ENCODE measurements around the gene HSPA9.

HSPA9 gene

GRCh38 chr5:138605254-138605972 is 30.2 kb upstream of the HSPA9 start:
- Histone ChIP-seq H3K27ac (ENCODE audit: low read depth, low read length) (no peak overlapping the region), H3K79me2 (ENCODE audit: control insufficient read depth, insufficient read depth, low read length, unreplicated experiment) (no peaks in the 10 kb centered on the region), H2AFZ (ENCODE audit: low read length, unreplicated experiment) (no peak overlapping the region), H3K4me1 (ENCODE audit: control insufficient read depth, insufficient read depth, low read length, unreplicated experiment) (peaks cover 2% of the 10 kb centered on the region), H3K27me3 (ENCODE audit: insufficient read depth, low read length) (peaks cover 12% of the 10 kb centered on the region; the same call in 1 of the 2 replicates), H3K4me3 (ENCODE audit: low read depth, low read length) (no peak overlapping the region), H3K36me3 (ENCODE audit: insufficient read depth, low read length) (no peaks in the 10 kb centered on the region)

- Histone ChIP-seq H3K4me3 (ENCODE audit: low read depth, low read length) (no peak overlapping the region), H3K27me3 (ENCODE audit: insufficient read depth, low read length) (peaks cover 12% of the 10 kb centered on the region; the same call in 1 of the 2 replicates)
Observed at GRCh38 chr5:138604176-138604785, 29.1 kb upstream of the HSPA9 start.

DNA sequence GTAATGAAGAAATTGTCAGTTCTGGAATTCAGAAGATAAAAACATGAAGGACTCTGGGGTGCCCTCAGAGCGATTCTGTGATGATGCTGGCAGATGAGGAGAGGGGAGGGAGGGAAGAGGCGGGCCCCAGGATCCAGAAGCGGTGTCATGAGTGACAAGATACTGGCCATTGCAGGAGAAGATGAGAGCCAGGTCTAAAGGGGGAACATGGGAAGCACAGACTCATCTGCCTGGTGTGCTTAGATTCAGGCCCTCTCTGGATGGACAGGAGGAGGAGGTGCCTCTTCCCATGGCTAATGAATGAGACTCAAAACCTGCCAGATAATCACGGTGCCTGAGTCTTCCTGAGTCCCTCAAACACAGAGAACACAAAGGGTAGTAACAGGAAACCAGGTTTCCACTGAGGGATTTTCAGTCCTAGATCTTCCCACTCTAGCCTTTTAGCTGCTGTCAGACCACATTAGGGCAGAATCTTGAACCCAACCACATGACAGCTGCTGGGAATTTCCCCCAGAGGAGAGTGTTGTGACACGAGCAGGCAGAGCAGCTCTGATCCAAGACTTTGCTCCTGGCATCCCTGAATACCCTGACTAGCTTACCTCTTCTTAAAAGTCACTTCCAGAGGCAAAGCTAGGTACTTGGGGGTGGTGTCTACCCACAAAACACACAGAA is 28.2 kb upstream of the HSPA9 start:
- no peak overlapping the region for H3K27ac ChIP-seq (ENCODE audit: low read depth, low read length)
- H3K36me3 ChIP-seq (ENCODE audit: insufficient read depth, low read length), result no peaks in the 10 kb centered on the region
- peaks cover 2% of the 10 kb centered on the region for H3K4me1 ChIP-seq (ENCODE audit: control insufficient read depth, insufficient read depth, low read length, unreplicated experiment)
- H3K27me3 ChIP-seq (ENCODE audit: insufficient read depth, low read length), result peaks cover 17% of the 10 kb centered on the region; the same call in 1 of the 2 replicates
- H2AFZ ChIP-seq (ENCODE audit: low read length, unreplicated experiment), result no peak overlapping the region
- H3K79me2 ChIP-seq (ENCODE audit: control insufficient read depth, insufficient read depth, low read length, unreplicated experiment), result no peaks in the 10 kb centered on the region
- H3K4me3 ChIP-seq (ENCODE audit: low read depth, low read length), result no peak overlapping the region

More at GRCh38 chr5:138604176-138604785, 29.1 kb upstream of the HSPA9 start:
- Histone ChIP-seq H3K36me3 (ENCODE audit: insufficient read depth, low read length) (no peaks in the 10 kb centered on the region), H3K79me2 (ENCODE audit: control insufficient read depth, insufficient read depth, low read length, unreplicated experiment) (no peaks in the 10 kb centered on the region), H3K27ac (ENCODE audit: low read depth, low read length) (no peak overlapping the region), H2AFZ (ENCODE audit: low read length, unreplicated experiment) (no peak overlapping the region), H3K4me1 (ENCODE audit: control insufficient read depth, insufficient read depth, low read length, unreplicated experiment) (peaks cover 2% of the 10 kb centered on the region)

DNA sequence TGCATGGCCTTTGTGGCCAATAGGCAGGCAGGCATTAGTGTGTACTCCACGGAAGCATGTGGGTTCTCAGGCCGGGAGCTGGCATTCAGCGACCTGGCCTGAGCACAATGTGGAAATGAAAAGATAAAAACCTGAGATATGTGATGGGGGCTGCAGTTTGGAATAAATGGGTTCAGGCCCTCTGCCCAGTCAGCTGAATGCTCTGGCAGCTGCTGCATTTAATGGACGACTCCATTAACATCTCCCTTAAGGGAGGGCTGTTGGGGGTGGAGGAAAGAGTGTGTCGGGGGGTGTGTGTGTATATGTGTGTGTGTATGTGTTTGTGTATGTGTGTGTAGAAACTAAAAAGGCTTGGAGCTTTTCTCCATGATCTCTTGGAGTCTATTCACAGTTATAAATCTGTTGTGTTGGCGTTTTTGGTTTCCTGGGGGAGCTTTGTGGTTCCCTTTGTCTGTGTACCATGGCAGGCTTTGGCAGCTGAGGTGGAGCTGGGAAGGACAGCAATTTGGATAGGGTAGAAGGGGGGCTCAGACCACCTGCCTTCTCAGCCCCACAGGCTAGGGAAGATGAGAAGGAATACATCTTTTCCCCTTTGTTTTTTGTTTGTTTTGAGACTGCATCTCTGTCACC is 27.3 kb upstream of the HSPA9 start:
- Histone ChIP-seq H3K27ac (ENCODE audit: low read depth, low read length) (no peak overlapping the region), H3K36me3 (ENCODE audit: insufficient read depth, low read length) (no peaks in the 10 kb centered on the region), H3K4me3 (ENCODE audit: low read depth, low read length) (no peak overlapping the region), H3K79me2 (ENCODE audit: control insufficient read depth, insufficient read depth, low read length, unreplicated experiment) (no peaks in the 10 kb centered on the region), H3K4me1 (ENCODE audit: control insufficient read depth, insufficient read depth, low read length, unreplicated experiment) (peaks cover 2% of the 10 kb centered on the region), H3K27me3 (ENCODE audit: insufficient read depth, low read length) (peaks cover 17% of the 10 kb centered on the region; the same call in 1 of the 2 replicates), H2AFZ (ENCODE audit: low read length, unreplicated experiment) (no peak overlapping the region)

DNA sequence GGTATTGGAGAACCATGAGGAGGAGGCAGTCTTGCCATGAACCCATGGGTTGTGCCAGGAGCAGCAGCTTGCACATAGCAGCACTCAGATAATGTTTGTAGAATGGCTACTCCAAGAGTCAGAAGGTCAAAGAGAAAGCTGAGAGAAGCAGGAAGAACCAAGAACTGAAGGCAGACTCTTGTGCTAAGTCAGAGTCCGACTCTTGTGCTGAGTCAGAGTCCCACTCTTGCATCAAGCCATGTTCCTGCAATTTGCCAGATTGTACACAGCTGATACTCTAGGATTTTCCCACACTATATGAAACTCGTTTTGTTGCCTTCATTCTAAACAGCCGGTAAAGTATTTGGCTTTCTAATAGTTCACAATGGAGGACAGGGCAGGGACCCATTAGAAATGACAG is 26.2 kb upstream of the HSPA9 start:
- no peak overlapping the region for H3K4me3 ChIP-seq (ENCODE audit: low read depth, low read length)
- H3K27me3 ChIP-seq (ENCODE audit: insufficient read depth, low read length), result peaks cover 17% of the 10 kb centered on the region; the same call in 1 of the 2 replicates
- H3K27ac ChIP-seq (ENCODE audit: low read depth, low read length), result no peak overlapping the region
- H2AFZ ChIP-seq (ENCODE audit: low read length, unreplicated experiment), result no peak overlapping the region
- no peaks in the 10 kb centered on the region for H3K79me2 ChIP-seq (ENCODE audit: control insufficient read depth, insufficient read depth, low read length, unreplicated experiment)
- peaks cover 2% of the 10 kb centered on the region for H3K4me1 ChIP-seq (ENCODE audit: control insufficient read depth, insufficient read depth, low read length, unreplicated experiment)
- no peaks in the 10 kb centered on the region for H3K36me3 ChIP-seq (ENCODE audit: insufficient read depth, low read length)

DNA sequence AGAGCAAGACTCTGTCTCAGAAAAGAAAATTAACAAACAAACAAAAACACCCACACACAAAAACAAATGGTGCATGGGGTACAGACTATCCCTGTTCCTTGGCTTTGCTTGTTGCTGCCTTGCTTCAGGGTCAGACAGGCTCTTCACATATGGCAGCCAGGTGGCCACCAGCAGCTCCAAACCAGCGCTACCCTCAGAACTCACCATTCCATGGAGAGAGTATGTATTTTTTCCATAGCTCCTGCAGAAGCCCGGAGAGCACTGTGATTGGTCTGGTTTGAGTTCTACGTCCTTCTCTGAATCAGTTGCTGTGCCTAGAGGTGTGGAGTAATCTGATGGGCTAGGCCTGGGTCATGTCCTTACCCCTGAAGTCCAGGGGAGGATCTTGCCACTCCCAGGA is 25.2 kb upstream of the HSPA9 start:
- Histone ChIP-seq H3K4me3 (ENCODE audit: low read depth, low read length) (no peak overlapping the region), H2AFZ (ENCODE audit: low read length, unreplicated experiment) (no peak overlapping the region), H3K27ac (ENCODE audit: low read depth, low read length) (no peak overlapping the region), H3K27me3 (ENCODE audit: insufficient read depth, low read length) (peaks cover 13% of the 10 kb centered on the region; the same call in 1 of the 2 replicates), H3K79me2 (ENCODE audit: control insufficient read depth, insufficient read depth, low read length, unreplicated experiment) (no peaks in the 10 kb centered on the region), H3K4me1 (ENCODE audit: control insufficient read depth, insufficient read depth, low read length, unreplicated experiment) (peaks cover 2% of the 10 kb centered on the region), H3K36me3 (ENCODE audit: insufficient read depth, low read length) (no peaks in the 10 kb centered on the region)

DNA sequence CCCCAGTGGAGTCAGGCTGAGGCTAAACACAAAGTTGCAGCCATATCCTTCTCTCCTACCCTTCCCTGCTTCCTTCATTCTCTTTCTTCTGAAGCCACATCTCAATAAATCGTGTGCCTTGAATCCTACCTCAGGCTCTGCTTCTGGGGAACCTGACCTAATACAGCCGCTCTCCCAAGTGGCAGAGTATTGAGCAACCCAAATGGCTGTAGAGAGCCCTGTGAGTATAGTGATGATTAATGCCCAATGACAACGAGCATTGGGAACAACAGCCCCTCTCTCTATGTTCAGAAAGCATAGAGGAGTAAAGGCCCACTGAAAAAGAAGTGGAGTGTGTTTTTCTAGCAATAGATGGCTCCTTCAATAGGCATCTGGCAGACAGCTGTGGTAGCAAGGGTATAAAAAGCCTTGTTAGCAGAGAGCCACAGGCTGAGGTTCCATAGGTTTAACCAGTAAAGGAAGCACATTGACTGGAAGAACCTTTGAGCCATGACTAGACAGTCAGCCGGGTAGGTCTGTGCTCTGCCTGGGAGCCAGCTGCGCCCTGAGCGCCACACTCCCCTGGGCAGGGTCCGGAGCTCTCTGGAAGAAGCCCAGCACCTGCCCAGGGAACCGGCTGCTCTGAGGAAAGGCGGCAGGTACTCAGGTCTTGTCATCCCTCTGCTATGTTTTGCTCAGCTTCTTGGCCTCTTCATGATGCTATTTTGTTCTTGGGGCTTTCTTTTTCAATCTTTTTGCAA is 22.6 kb upstream of the HSPA9 start:
- peaks cover 6% of the 10 kb centered on the region; the same call in 1 of the 2 replicates for H3K27me3 ChIP-seq (ENCODE audit: insufficient read depth, low read length)
- no peak overlapping the region for H2AFZ ChIP-seq (ENCODE audit: low read length, unreplicated experiment)
- no peaks in the 10 kb centered on the region for H3K79me2 ChIP-seq (ENCODE audit: control insufficient read depth, insufficient read depth, low read length, unreplicated experiment)
- peaks cover 2% of the 10 kb centered on the region for H3K4me1 ChIP-seq (ENCODE audit: control insufficient read depth, insufficient read depth, low read length, unreplicated experiment)
- H3K4me3 ChIP-seq (ENCODE audit: low read depth, low read length), result no peak overlapping the region
- H3K27ac ChIP-seq (ENCODE audit: low read depth, low read length), result no peak overlapping the region
- H3K36me3 ChIP-seq (ENCODE audit: insufficient read depth, low read length), result no peaks in the 10 kb centered on the region

DNA sequence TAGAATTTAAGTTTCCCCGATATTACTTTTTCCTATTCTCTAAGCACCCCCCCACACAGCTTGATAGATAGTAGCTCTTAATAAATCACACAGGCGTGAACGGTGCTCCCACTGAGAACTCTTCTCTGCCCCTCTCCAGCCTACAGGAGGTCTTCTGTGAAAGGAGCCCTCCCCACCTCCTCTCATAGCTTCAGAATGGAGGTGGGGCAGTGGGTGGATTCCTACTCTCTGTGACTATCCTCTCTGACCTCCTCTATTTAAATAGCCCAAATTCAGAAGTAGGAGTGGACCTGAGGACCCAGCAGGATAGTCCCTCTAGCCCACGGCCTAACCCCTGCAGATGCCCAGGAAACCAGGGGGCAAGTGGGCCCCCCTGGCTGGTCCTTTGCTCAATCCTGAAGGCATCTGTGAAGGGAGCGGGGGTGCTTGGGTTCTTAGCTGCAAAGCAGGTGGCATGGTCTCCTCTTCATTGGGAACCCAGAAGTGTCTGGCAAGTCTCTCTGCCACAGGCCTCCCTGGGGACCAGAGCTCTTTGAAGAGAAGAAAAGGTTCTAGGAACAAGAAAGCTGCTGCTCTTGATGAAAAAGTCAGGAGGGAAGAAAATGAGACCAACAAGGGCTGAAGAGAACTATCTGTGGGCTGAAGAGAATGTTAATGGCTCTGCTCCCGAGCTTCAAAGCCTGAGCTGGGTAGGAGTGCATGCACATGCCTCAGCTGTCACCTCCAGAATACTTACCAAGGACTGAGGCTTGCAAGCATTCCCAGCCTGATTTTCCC is 21.1 kb upstream of the HSPA9 start:
- Histone ChIP-seq H3K4me3 (ENCODE audit: low read depth, low read length) (no peak overlapping the region), H3K27ac (ENCODE audit: low read depth, low read length) (no peak overlapping the region), H3K79me2 (ENCODE audit: control insufficient read depth, insufficient read depth, low read length, unreplicated experiment) (no peaks in the 10 kb centered on the region), H3K4me1 (ENCODE audit: control insufficient read depth, insufficient read depth, low read length, unreplicated experiment) (no peaks in the 10 kb centered on the region), H2AFZ (ENCODE audit: low read length, unreplicated experiment) (no peak overlapping the region), H3K27me3 (ENCODE audit: insufficient read depth, low read length) (peaks cover 6% of the 10 kb centered on the region; the same call in 1 of the 2 replicates), H3K36me3 (ENCODE audit: insufficient read depth, low read length) (no peaks in the 10 kb centered on the region)

- Histone ChIP-seq H3K27me3 (ENCODE audit: insufficient read depth, low read length) (peaks cover 6% of the 10 kb centered on the region; the same call in 1 of the 2 replicates), H3K79me2 (ENCODE audit: control insufficient read depth, insufficient read depth, low read length, unreplicated experiment) (no peaks in the 10 kb centered on the region), H2AFZ (ENCODE audit: low read length, unreplicated experiment) (no peak overlapping the region), H3K36me3 (ENCODE audit: insufficient read depth, low read length) (no peaks in the 10 kb centered on the region), H3K4me3 (ENCODE audit: low read depth, low read length) (no peak overlapping the region), H3K27ac (ENCODE audit: low read depth, low read length) (no peak overlapping the region), H3K4me1 (ENCODE audit: control insufficient read depth, insufficient read depth, low read length, unreplicated experiment) (no peaks in the 10 kb centered on the region)
Observed at GRCh38 chr5:138595180-138595795, 20.1 kb upstream of the HSPA9 start.
